NCI-H2227 treated with DMSO at 0.1 percent for 48 hours (cell line): ENCODE data around the gene CRELD2.

Experiments
- DNase-seq: peaks from one replicate; lab custom pipeline; 2025; lab: John Stamatoyannopoulos, UW

The CRELD2 gene

DNA sequence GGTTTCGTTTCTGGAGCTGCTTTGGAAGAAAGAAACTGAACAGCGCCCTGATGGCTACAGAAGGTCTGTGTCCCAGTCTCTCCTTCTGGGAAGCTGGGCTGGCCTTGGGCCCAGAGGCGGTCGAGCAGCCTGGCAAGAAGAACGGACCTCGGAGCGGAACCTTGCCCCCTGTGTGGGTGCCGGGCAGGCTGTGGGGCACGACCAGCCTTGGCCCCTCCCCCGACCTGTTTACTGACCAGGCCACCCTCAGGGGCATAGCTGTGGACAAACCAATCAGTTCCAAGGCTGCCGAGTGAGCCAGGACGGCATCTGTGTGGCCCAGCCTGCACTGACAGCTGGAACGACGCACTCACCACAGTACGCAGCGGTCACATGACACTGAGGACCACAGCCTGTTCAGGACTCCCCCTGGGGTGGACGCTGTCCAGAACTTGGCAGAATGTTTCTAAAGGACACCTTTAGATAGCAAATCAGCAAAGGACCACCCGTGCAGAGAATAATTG lies 49.3 kb downstream of the CRELD2 start:
- DNase-seq, result no peak

DNA sequence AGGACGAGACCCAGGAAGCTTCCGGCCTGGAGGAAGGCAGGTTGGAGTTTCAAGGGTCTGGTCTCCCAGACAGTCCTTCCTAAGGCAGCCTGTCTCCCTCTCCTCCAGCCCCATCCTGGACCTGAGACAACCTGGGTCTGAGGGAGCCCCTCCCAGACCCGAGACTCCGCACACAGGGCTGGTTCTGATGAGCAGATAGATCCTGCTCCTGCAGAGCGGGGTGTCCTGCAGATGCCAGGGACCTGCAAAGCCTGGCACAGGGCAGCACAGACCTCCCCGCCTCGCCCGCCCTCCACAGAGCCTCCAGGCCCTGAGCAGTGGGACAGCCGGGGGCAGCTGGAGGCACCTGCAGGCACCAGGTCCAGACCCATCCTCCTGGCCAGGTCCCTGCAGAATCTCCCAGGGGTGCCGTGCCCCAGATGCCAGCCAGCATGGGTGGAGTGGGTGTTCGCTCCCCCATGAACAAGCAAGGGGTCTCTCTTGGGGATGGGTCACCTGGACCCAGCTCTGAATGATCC lies 49.9 kb downstream of the CRELD2 start:
- DNase-seq, result no peak

DNA sequence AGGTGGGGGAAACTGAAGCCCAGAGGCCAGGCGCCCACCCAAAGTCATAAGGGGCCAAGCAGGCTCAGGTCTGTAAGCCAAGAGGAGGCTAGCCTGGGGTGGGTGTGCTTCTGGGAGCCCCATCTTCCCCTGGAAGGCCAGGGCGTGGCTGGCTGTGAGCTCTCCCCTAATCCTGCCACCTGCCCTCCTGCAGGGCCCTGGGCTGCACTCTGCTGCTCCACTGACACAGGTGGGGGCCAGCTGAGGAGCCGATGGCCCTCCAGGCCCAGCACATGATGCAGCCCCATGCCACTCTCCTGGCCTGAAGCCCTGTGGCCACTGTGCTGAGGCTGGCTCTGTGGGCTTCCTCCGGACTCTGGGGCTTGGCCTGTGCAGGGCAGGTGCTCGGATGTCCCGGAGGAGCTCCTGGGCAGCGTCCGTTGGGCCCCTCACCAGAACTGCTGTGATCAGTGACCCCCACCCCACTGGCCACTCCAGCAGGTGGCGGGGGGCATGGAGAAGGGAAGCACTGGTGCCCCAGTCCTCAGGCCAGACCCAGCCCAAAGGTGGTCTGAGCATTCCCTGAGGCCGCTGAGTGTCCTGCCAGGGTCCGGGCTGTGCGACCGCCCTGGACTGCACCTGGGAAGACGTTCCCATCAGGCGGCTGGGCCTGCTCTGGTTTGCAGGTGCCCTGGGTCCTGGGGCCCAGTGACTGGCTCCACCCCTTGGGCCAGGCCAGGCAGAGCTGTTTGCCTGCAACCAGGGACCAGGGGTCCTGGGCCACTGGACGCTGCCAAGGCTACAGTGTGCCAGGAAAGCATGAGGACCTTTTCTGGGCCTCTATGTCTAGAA lies 50.6 kb downstream of the CRELD2 start:
- DNase-seq, result no peak

DNA sequence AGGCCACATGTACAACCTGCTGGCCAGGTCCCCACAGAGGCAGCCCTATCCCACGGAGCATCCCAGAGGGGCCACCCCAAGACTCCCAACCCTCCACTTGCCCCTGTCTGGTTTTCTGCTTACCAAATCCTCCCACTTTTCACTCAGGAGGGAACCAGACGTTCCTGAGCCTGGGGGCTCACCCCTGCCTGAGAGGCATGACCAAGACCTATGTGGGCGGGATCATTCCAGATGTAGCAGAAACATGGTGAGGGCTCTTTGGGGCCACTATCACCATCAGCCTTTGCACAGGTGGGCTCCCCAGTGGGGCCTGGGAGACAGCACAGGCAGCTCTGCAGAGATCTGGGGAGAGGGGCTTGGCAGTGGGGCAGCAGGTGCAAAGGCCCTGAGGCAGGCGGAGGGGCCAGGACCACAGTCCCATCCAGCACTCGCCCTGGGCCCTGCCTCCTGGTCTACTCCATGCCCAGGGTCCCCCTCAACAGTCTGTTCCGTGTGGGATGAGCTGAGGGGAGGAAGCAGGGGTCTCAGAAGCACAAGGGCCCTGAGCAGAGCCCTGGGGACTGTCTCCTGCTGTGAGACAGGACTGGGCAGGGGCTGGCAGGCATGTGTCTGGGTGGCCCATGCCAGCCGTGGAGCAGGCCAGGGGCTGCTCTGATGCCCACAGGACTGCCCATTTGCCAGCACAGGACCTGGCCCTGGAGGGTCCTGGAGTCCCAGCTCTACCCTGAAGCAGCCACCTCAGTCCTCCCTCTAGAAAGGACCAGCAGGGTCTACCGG lies 51.5 kb downstream of the CRELD2 start:
- no peak for DNase-seq

DNA sequence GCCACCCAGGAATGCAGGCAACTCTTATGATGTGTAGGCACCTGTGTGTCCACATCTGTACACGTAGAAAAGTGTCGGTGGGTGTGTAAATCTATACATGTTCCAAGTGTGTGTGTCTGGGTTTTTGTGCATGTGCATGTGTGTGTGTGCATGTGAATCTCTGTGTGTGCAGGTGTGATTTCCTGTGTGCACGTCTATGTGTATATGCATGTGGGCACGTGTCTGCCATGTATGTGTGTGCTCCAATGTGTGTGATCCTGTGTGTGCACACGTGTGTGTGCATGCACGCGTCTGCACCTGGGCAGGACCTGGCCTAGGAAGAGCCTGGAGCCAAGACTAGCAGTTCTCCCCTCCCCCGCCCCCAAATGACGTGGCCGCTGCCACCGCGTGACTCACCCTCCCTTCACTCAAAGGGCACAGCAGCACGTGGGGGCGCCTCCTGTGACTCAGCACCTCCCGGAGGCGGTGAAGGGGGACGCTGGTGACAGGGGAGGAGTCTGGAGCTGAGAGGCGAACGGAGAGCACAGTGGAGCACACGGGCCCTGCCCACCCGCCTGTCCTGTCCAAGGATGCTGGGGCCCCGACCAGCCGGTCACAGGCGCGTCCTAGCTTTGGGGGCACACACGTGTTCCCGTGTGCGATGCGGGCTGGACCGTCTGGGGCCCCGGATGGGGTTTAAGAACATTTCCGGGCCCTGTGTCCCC lies 52.2 kb downstream of the CRELD2 start:
- no peak for DNase-seq

DNA sequence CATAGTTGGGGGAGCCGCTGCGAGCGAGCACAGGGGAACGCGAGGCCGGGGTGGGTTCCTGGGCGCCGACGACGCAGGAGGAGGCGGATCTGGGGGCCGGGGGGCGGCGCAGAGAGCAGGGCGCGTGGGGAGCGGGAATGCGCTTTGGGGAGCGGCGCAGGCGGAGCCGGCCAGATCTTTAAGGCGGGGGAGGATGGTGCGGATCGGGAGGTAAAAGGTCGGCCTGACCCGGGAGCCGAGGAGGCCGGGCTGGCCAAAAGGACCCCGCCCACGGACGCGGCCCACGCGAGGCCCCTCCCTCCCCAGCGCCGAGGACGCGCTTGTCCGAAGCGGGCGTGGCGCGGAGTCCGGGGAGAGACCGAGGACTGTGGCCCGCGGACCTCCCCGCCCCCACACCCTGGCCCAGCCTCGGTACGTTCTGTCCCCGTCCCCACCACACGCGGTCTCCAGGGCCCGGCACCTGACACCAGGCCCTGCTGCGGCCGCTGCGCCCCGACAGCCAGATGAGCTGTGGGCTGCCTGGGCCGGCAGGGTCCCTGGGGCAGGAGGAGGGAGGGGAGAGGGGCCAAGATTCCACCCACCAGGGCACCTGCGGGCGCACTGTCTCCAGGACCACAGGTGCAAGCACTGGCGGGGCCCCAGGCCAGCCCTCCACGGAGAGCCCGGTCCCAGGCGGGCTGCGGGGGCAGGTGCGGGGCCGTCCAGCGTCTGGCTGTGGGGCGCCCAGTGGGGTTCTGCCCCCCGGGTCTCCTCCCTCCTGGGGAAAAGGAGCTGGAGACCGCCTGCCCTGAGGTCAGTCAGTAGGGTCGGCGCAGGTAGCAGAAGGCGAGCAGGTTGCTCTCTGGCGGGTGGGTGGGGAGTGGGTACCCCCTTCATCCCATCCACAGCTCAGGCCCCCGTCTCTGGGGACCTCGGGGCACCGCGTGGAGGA lies 53.1 kb downstream of the CRELD2 start:
- no peak for DNase-seq

DNA sequence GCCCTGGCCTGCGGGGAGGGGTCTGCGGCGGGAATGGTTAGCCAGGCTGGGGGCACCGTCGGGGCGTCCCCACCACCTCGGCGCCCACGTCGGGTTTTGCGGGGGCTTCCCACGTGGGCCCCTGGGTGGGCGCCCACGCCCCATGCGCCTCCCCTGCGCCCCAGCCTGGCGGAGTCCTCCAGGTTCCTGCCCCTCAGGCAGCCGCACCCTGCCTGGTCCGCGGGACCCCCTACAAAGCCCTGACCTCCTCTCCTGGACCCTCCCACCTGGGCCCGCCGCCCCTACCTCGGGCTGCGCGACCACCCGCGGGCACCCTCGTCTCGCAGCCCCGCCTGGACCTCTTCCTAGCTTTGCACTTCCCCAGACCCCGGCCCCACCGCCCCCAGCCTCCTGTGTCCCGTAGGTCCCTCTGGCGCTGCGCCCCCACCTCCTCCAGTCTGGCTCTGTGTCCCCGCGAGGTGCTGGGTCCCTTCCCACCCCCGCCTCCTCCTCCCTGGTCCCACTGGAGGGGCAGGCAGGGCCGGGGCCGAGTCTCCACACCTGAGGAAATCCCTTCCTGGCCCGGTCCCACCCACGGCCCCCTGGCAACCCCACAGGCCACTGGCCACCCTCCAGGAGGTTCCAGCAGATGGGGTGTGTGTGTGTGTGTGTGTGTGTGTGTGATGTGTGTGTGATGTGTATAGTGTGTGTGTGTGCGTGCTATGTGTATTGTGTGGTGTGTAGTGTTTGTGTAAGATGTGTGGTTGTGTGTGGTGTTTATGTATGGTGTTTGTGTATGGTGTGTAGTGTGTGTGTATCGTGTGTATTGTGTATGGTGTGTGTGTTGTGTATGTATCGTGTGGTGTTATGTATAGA lies 54.0 kb downstream of the CRELD2 start:
- no peak for DNase-seq

DNA sequence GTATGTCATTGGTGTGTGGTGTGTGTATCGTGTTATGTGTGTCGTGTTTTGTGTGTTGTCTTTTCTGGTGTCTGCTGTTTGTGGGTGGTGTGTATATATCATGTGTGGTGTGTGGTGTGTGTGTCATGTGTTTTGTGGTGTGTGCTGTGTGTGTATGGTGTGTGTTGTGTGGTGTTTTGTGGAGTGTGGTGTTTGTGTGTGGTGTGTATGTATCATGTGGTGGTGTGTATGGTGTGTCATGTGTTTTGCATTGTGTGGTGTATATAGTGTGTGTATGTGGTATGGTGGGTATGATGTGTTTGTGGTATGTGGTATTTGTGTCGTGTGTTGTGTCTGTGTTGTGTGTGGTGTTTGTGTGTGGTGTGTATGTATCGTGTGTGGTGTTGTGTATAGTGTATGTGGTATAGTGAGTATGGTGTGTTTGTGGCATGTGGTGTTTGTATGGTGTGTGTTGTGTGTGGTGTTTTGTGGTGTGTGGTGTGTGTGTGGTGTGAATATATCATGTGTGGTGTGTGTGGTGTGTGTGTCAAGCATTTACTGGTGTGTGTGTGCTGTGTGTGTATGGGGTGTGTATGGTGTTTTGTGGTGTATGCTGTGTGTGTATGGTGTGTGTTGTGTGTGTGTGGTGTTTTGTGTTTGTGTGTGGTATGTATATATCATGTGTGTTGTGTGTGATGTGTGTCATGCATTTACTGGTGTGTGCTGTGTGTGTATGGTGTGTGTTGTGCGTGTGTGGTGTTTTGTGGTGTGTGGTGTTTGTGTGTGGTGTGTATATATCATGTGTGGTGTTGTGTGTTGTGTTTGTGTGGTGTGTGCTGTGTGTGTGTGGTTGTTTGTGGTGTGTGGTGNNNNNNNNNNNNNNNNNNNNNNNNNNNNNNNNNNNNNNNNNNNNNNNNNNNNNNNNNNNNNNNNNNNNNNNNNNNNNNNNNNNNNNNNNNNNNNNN lies 54.9 kb downstream of the CRELD2 start:
- DNase-seq, result no peak

DNA sequence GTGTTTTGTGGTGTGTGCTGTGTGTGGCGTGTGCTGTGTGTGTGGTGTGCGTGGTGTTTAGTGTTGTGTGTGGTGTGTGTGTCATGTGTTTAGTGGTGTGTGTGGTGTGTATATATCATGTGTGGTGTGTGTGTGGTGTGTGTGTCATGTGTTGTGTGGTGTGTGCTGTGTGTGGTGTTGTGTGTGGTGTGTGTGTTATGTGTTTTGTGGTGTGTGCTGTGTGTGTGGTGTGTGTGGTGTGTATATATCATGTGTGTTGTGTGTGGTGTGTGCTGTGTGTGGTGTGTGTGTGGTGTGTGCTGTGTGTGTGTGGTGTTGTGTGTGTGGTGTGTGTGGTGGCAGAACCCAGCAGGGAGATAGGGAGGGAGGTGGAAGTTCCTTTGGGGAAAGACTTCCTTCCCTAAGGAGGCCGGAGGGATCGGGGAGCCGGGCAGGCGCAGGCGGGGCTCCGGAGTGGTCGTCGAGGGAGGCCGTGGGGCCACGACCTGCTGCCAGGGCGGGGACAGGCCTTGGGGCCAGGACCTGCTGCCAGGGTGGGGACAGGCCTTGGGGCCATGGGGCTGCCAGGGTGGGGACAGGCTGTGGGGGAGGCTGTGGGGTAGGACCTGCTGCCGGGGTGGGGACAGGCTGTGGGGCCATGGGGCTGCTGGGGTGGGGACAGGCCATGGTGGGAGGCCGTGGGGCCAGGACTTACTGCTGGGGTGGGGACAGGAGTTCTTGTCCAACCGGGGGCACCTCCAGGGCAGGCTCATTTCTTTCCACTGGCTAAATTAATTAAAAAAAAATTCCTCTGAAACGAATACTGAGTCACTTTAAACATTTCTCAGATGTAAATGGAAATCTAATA lies 57.3 kb downstream of the CRELD2 start:
- no peak for DNase-seq

DNA sequence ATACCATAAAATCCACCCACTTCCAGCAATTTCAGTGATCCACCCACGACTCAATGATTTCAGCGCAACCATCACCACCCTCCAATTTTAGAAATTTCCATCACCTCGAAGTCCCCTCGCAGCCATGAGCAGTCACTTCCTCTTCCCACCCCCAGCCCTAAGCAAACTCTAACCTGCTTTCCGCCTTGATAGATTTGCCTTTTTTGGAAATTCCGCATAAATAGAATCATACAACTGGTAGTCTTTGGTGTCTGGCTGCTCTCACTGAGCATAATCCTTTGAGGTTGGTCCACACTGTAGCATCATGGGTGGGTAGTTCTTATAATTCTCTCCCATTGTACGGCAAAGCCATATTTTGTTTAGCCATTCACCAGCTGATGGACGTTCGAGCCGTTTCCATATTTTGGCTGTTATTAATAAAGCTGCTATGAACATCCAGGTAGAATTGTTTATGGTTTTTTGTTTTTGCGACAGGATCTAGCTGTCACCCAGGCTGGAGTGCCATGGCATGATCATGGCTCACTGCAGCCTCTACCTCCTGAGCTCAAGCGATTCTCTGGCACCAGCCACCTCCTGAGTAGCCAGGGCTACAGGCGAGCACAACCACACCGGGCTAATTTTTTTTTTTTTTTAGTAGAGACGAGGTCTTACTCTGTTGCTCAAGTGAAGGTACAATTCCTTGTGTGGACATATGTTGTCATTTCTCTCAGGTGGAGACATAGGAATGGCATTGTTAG lies 58.2 kb downstream of the CRELD2 start:
- no peak for DNase-seq
